Melanocyte of skin (primary cell): ENCODE data around the gene TNRC6A. TPM values are rescaled to one million over a fixed set of nuclear protein-coding genes. Genes with fewer than 3 reads are reported as not detected.

Source experiments
- total RNA-seq, 2 donors: library from RNA; depleted of rRNA; stranded (reverse); fragments of >200 nt; gene quantifications; 2 replicates each; pipeline ENCODE4 v1.2.3, GENCODE V29; 2012

TNRC6A gene
- 10 to 100 TPM; 20.6 to 47.0 TPM for total RNA-seq

GRCh38 chr16:24729243-24729950, at the start of gene TNRC6A:
TSS of gene TNRC6A (plus strand) at chr16:24729651. CDS start at chr16:24729842, 191 bp downstream.

GRCh38 chr16:24845726-24846547, 116.5 kb downstream of the TNRC6A start, which contains the start of gene SLC5A11:
TSS of gene SLC5A11 (plus strand) at chr16:24845963. CDS start at chr16:24858644, 12,681 bp downstream.

Other genes with a start within 250 kb of the TNRC6A start
- gene RBBP6, start 190.1 kb upstream of the TNRC6A start, total RNA-seq = 10 to 100 TPM; 31.0 to 36.8 TPM
- under 1 TPM in 1 of 2 donors, not detected in 1; under 0.01 TPM for gene SLC5A11, start 116.3 kb downstream of the TNRC6A start, total RNA-seq